ENCODE measurements around the gene TOM1L2.

- TF ChIP-seq CTCF (IDR thresholded peaks at IDR 0.05; ENCODE audit: poor library complexity) (no peak), EZH2 (IDR thresholded peaks at IDR 0.05; ENCODE audit: borderline replicate concordance) (no peak)
These were observed 130.6 kb downstream of the TOM1L2 start for GRCh38 chr17:17841601-17842025.
